ENCODE measurements around the gene CD274. TPM values are rescaled to one million over a fixed set of nuclear protein-coding genes. Genes with fewer than 3 reads are reported as not detected.
"Not testable (repeated sequence)": the region's sequence is repeated elsewhere in the genome, so short reads cannot be mapped to it uniquely, and the experiment has no call there.

CD274 gene
- total RNA-seq, 1 donor from 2014 or later, result not detected

DNA sequence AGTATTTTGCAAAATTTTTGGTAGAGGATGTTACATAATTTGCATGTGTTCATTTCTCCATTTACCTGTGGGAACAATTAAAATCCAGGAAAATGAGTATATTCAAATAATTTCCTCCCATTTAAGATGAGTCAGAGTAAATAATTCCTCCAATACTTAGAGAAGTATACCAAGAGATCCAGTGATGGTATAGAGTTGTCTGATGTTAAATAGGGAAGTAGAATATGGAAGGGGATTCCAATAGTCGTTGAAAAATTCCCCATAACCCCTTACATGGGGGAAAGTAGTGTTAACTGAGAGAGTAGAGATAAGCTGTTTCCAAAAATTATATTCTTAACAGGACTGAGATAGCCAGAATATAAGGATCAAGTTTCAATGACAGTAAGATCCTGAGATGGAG lies 15.7 kb downstream of the CD274 start:
- TF ChIP-seq, protein P1, sequence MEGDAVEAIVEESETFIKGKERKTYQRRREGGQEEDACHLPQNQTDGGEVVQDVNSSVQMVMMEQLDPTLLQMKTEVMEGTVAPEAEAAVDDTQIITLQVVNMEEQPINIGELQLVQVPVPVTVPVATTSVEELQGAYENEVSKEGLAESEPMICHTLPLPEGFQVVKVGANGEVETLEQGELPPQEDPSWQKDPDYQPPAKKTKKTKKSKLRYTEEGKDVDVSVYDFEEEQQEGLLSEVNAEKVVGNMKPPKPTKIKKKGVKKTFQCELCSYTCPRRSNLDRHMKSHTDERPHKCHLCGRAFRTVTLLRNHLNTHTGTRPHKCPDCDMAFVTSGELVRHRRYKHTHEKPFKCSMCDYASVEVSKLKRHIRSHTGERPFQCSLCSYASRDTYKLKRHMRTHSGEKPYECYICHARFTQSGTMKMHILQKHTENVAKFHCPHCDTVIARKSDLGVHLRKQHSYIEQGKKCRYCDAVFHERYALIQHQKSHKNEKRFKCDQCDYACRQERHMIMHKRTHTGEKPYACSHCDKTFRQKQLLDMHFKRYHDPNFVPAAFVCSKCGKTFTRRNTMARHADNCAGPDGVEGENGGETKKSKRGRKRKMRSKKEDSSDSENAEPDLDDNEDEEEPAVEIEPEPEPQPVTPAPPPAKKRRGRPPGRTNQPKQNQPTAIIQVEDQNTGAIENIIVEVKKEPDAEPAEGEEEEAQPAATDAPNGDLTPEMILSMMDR (IDR thresholded peaks at IDR 0.05; ENCODE audit: partially characterized antibody, unreplicated experiment), result no peak
- Mint-ChIP-seq H3K4me3 (ENCODE audit: unreplicated experiment) (no peak overlapping the region), H3K36me3 (ENCODE audit: unreplicated experiment) (no peaks in the 10 kb centered on the region), H3K4me1 (ENCODE audit: low read depth, unreplicated experiment) (no peaks in the 10 kb centered on the region), H3K27me3 (ENCODE audit: unreplicated experiment) (no peaks in the 10 kb centered on the region), H3K27ac (ENCODE audit: unreplicated experiment) (no peak overlapping the region), H3K9me3 (ENCODE audit: unreplicated experiment) (no peaks in the 10 kb centered on the region)
- no peak for DNase-seq

DNA sequence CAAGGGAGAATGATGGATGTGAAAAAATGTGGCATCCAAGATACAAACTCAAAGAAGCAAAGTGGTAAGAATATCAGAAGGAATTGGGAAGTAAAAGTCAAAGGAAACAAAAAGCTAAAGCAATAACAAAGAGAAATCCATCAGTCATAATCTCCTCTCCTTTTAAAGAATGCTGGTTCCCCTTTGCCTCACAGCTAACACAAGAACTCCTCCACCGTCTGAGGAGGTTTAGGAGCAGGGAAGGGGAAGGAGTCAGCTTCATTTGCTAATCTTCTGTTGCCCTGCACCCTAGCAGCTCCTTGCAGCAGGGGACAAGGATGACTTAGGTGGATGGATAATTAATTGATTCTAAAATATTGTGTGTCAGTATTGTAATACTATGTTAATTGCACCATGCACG lies 16.4 kb downstream of the CD274 start:
- H3K9me3 Mint-ChIP-seq (ENCODE audit: unreplicated experiment), result no peaks in the 10 kb centered on the region
- H3K4me3 Mint-ChIP-seq (ENCODE audit: unreplicated experiment), result no peak overlapping the region
- no peaks in the 10 kb centered on the region for H3K4me1 Mint-ChIP-seq (ENCODE audit: low read depth, unreplicated experiment)
- no peak for DNase-seq
- H3K27me3 Mint-ChIP-seq (ENCODE audit: unreplicated experiment), result no peaks in the 10 kb centered on the region
- H3K27ac Mint-ChIP-seq (ENCODE audit: unreplicated experiment), result no peak overlapping the region
- TF ChIP-seq, protein P1 (IDR thresholded peaks at IDR 0.05; ENCODE audit: partially characterized antibody, unreplicated experiment), result no peak
- H3K36me3 Mint-ChIP-seq (ENCODE audit: unreplicated experiment), result no peaks in the 10 kb centered on the region

DNA sequence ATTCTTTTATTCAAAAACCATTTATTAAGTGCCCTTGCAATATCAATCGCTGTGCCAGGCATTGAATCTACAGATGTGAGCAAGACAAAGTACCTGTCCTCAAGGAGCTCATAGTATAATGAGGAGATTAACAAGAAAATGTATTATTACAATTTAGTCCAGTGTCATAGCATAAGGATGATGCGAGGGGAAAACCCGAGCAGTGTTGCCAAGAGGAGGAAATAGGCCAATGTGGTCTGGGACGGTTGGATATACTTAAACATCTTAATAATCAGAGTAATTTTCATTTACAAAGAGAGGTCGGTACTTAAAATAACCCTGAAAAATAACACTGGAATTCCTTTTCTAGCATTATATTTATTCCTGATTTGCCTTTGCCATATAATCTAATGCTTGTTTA lies 18.5 kb downstream of the CD274 start:
- Mint-ChIP-seq H3K4me1 (ENCODE audit: low read depth, unreplicated experiment) (no peaks in the 10 kb centered on the region), H3K27ac (ENCODE audit: unreplicated experiment) (no peak overlapping the region), H3K36me3 (ENCODE audit: unreplicated experiment) (no peaks in the 10 kb centered on the region), H3K27me3 (ENCODE audit: unreplicated experiment) (no peaks in the 10 kb centered on the region), H3K4me3 (ENCODE audit: unreplicated experiment) (no peak overlapping the region), H3K9me3 (ENCODE audit: unreplicated experiment) (no peaks in the 10 kb centered on the region)
- TF ChIP-seq, protein P1 (IDR thresholded peaks at IDR 0.05; ENCODE audit: partially characterized antibody, unreplicated experiment), result no peak
- DNase-seq, result no peak

DNA sequence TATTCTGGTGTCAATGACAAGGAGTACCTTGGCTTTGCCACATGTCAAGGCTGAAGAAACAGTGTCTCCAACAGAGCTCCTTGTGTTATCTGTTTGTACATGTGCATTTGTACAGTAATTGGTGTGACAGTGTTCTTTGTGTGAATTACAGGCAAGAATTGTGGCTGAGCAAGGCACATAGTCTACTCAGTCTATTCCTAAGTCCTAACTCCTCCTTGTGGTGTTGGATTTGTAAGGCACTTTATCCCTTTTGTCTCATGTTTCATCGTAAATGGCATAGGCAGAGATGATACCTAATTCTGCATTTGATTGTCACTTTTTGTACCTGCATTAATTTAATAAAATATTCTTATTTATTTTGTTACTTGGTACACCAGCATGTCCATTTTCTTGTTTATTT lies 19.8 kb downstream of the CD274 start:
- H3K4me1 Mint-ChIP-seq (ENCODE audit: low read depth, unreplicated experiment), result no peaks in the 10 kb centered on the region
- H3K27ac Mint-ChIP-seq (ENCODE audit: unreplicated experiment), result no peak overlapping the region
- no peaks in the 10 kb centered on the region for H3K27me3 Mint-ChIP-seq (ENCODE audit: unreplicated experiment)
- TF ChIP-seq, protein P1 (IDR thresholded peaks at IDR 0.05; ENCODE audit: partially characterized antibody, unreplicated experiment), result no peak
- no peaks in the 10 kb centered on the region for H3K36me3 Mint-ChIP-seq (ENCODE audit: unreplicated experiment)
- no peak for DNase-seq
- no peaks in the 10 kb centered on the region for H3K9me3 Mint-ChIP-seq (ENCODE audit: unreplicated experiment)
- H3K4me3 Mint-ChIP-seq (ENCODE audit: unreplicated experiment), result no peak overlapping the region

DNA sequence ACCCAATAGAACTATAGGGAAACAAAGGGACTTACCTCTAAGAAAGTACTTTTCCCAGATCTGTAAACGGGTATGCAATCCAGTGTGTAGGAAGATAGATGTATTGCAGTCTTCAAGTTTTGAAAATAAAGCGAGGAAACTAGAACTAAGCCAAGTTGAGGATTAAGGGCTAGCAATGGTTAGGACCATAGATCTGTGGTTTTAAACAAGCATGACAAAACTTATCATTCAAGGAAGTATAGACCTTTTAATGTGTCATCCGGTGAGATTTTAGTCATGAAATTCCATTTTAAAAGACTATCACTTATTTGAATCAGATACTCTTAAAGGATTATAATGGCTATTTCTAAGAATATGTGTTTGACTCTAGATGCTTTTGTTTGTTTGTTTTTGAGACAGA lies 20.5 kb downstream of the CD274 start:
- no peak overlapping the region for H3K27ac Mint-ChIP-seq (ENCODE audit: unreplicated experiment)
- TF ChIP-seq, protein P1 (IDR thresholded peaks at IDR 0.05; ENCODE audit: partially characterized antibody, unreplicated experiment), result no peak
- DNase-seq, result no peak
- H3K27me3 Mint-ChIP-seq (ENCODE audit: unreplicated experiment), result no peaks in the 10 kb centered on the region
- no peak overlapping the region for H3K4me3 Mint-ChIP-seq (ENCODE audit: unreplicated experiment)
- H3K36me3 Mint-ChIP-seq (ENCODE audit: unreplicated experiment), result no peaks in the 10 kb centered on the region
- H3K9me3 Mint-ChIP-seq (ENCODE audit: unreplicated experiment), result no peaks in the 10 kb centered on the region
- H3K4me1 Mint-ChIP-seq (ENCODE audit: low read depth, unreplicated experiment), result no peaks in the 10 kb centered on the region

DNA sequence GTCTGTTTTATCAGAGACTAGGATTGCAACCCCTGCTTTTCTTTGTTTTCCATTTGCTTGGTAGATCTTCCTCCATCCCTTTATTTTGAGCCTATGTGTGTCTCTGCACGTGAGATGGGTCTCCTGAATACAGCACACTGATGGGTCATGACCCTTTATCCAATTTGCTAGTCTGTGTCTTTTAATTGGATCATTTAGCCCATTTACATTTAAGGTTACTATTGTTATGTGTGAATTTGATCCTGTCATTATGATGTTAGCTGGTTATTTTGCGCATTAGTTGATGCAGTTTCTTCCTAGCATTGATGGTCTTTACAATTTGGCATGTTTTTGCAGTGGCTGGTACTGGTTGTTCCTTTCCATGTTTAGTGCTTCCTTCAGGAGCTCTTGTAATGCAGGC lies 25.3 kb downstream of the CD274 start:
- not testable (repeated sequence) for H3K4me3 Mint-ChIP-seq (ENCODE audit: unreplicated experiment); H3K4me1 Mint-ChIP-seq (ENCODE audit: low read depth, unreplicated experiment); H3K27ac Mint-ChIP-seq (ENCODE audit: unreplicated experiment); H3K36me3 Mint-ChIP-seq (ENCODE audit: unreplicated experiment); H3K27me3 Mint-ChIP-seq (ENCODE audit: unreplicated experiment); H3K9me3 Mint-ChIP-seq (ENCODE audit: unreplicated experiment); DNase-seq
